Left ventricle myocardium inferior (tissue), 1 donor: ENCODE measurements around the gene CFDP1. TPM values are rescaled to one million over a fixed set of nuclear protein-coding genes. Genes with fewer than 3 reads are reported as not detected.

Experiments used
- DNase-seq: peaks from one replicate; pipeline ENCODE4 v3.0.0-alpha.2; 2020
- H3K27ac ChIP-seq: fragments of 200-600 bp; replicated peaks from 2 replicates; pipeline ENCODE4 v1.8.0; 2021
- H3K27me3 ChIP-seq: fragments of 200-600 bp; 2 replicates; pipeline ENCODE4 v1.8.0; 2021; ENCODE audit warnings: low read depth
- H3K36me3 ChIP-seq: fragments of 200-600 bp; 2 replicates; pipeline ENCODE4 v1.8.0; 2021
- H3K4me1 ChIP-seq: fragments of 200-600 bp; 2 replicates; pipeline ENCODE4 v1.8.0; 2021
- H3K4me3 ChIP-seq: fragments of 200-600 bp; 2 replicates; pipeline ENCODE4 v1.8.0; 2021; ENCODE audit warnings: mild to moderate bottlenecking, moderate library complexity
- H3K9me3 ChIP-seq: fragments of 200-600 bp; replicated peaks from 2 replicates; pipeline ENCODE4 v1.8.0; 2021
- CTCF ChIP-seq: fragments of 200-600 bp; IDR thresholded peaks from 2 replicates; pipeline ENCODE4 v1.8.0; 2021; ENCODE audit warnings: antibody characterized with exemption, mild to moderate bottlenecking, borderline replicate concordance
- intact Hi-C: fragments of 100-400 bp; cut with micrococcal nuclease; formaldehyde crosslinking; loops from one replicate; pipeline ENCODE4 v1.11.0; 2022
- total RNA-seq: library from RNA; stranded (reverse); fragmentation: NEBNext Ultra II Directional; extraction: Animal tissue kit (Norgen Biotek cat#: 25700); gene quantifications from one replicate; pipeline ENCODE4 v1.2.1, GENCODE V29; 2021
- donor health status: DM: no; HTN: yes; CAD: no; lungs with severe emphysema.

The CFDP1 gene
- total RNA-seq, 1 donor from 2014 or later, result 24.9 TPM

GRCh38 chr16:75387951-75388350 is 45.4 kb downstream of the CFDP1 start:
- Histone ChIP-seq H3K27ac (peak overlapping the region; percentile 56), H3K36me3 (peaks cover 23% of the 10 kb centered on the region), H3K9me3 (no peaks in the 10 kb centered on the region), H3K4me1 (peaks cover 48% of the 10 kb centered on the region), H3K4me3 (no peak overlapping the region), H3K27me3 (no peaks in the 10 kb centered on the region)
- no peak for DNase-seq
- intact Hi-C loops, result loop anchor here (5.0 kb wide), 1 partner anchor 156 kb away; no protein-coding TSS in a partner anchor
- TF ChIP-seq CTCF, result no peak

GRCh38 chr16:75385507-75386152 is 47.7 kb downstream of the CFDP1 start:
- Histone ChIP-seq H3K4me1 (peaks cover 43% of the 10 kb centered on the region), H3K27ac (no peak overlapping the region)
- peak; percentile 81 for TF ChIP-seq CTCF

GRCh38 chr16:75383141-75383540 is 50.2 kb downstream of the CFDP1 start:
- peaks cover 6% of the 10 kb centered on the region for H3K36me3 ChIP-seq
- no peak overlapping the region for H3K27ac ChIP-seq
- H3K9me3 ChIP-seq, result no peaks in the 10 kb centered on the region
- TF ChIP-seq CTCF, result no peak
- DNase-seq, result no peak
- peaks cover 23% of the 10 kb centered on the region for H3K4me1 ChIP-seq
- intact Hi-C loops, result no loop called here
- H3K4me3 ChIP-seq, result no peak overlapping the region
- H3K27me3 ChIP-seq, result no peaks in the 10 kb centered on the region

More at GRCh38 chr16:75385507-75386152, 47.7 kb downstream of the CFDP1 start:
- no peak for DNase-seq
- Histone ChIP-seq H3K27me3 (no peaks in the 10 kb centered on the region), H3K36me3 (peaks cover 6% of the 10 kb centered on the region), H3K4me3 (no peak overlapping the region), H3K9me3 (no peaks in the 10 kb centered on the region)
- intact Hi-C loops, result loop anchor here (5.0 kb wide), 1 partner anchor 153 kb away; no protein-coding TSS in a partner anchor

- no peak for DNase-seq
- Histone ChIP-seq H3K4me1 (peaks cover 28% of the 10 kb centered on the region), H3K4me3 (no peak overlapping the region), H3K27me3 (no peaks in the 10 kb centered on the region), H3K27ac (no peak overlapping the region), H3K36me3 (peaks cover 3% of the 10 kb centered on the region), H3K9me3 (no peaks in the 10 kb centered on the region)
- intact Hi-C loops, result no loop called here
- no peak for TF ChIP-seq CTCF
Observed at GRCh38 chr16:75382611-75383010, 50.7 kb downstream of the CFDP1 start.

GRCh38 chr16:75380870-75381269 is 52.4 kb downstream of the CFDP1 start:
- DNase-seq, result no peak
- Histone ChIP-seq H3K27ac (peak overlapping the region; percentile 35), H3K9me3 (no peaks in the 10 kb centered on the region), H3K36me3 (no peaks in the 10 kb centered on the region), H3K27me3 (no peaks in the 10 kb centered on the region), H3K4me1 (peaks cover 33% of the 10 kb centered on the region), H3K4me3 (no peak overlapping the region)
- no peak for TF ChIP-seq CTCF
- intact Hi-C loops, result no loop called here
